HEK293 (cell line): ENCODE data around the gene TAS1R1.

Experiments
- CTCF ChIP-seq: fragments of 450-650 bp; formaldehyde crosslinking; IDR thresholded peaks from 2 replicates; pipeline ENCODE4 v1.5.1; 2016; ENCODE audit warnings: missing biosample characterization, missing genetic modification characterization
- GLIS1 ChIP-seq: fragments of 450-650 bp; formaldehyde crosslinking; IDR thresholded peaks from 2 replicates; pipeline ENCODE4 v1.5.1; 2016; ENCODE audit warnings: missing biosample characterization, missing genetic modification characterization
- INSM2 ChIP-seq: fragments of 450-650 bp; formaldehyde crosslinking; IDR thresholded peaks from 2 replicates; pipeline ENCODE4 v1.5.1; 2016; ENCODE audit warnings: missing biosample characterization, missing genetic modification characterization
- KLF16 ChIP-seq: fragments of 450-650 bp; formaldehyde crosslinking; IDR thresholded peaks from 2 replicates; pipeline ENCODE4 v1.5.1; 2017; ENCODE audit warnings: missing biosample characterization, missing genetic modification characterization
- MEIS1 ChIP-seq: sonication (generic); formaldehyde crosslinking; IDR thresholded peaks from 2 replicates; pipeline ENCODE4 v1.8.1; 2022; ENCODE audit warnings: missing genetic modification reagents, mild to moderate bottlenecking, borderline replicate concordance
- YY1 ChIP-seq: fragments of 450-650 bp; formaldehyde crosslinking; IDR thresholded peaks from 2 replicates; pipeline ENCODE4 v1.5.1; 2018; ENCODE audit warnings: missing biosample characterization, missing genetic modification characterization
- ZBTB11 ChIP-seq: fragments of 450-650 bp; formaldehyde crosslinking; conservative IDR thresholded peaks from 2 replicates; pipeline ENCODE4 v1.5.1; 2016; ENCODE audit warnings: low read depth, missing biosample characterization, missing genetic modification characterization
- ZBTB20 ChIP-seq: fragments of 450-650 bp; formaldehyde crosslinking; IDR thresholded peaks from 2 replicates; pipeline ENCODE4 v1.5.1; 2016; ENCODE audit warnings: missing biosample characterization, missing genetic modification characterization
- ZBTB7A ChIP-seq: fragments of 450-650 bp; formaldehyde crosslinking; IDR thresholded peaks from 2 replicates; pipeline ENCODE4 v1.5.1; 2016; ENCODE audit warnings: low read depth, missing biosample characterization, missing genetic modification characterization
- ZNF121 ChIP-seq: fragments of 450-650 bp; formaldehyde crosslinking; IDR thresholded peaks from 2 replicates; pipeline ENCODE4 v1.5.1; 2016; ENCODE audit warnings: missing biosample characterization, missing genetic modification characterization
- ZNF19 ChIP-seq: fragments of 450-650 bp; formaldehyde crosslinking; IDR thresholded peaks from 2 replicates; pipeline ENCODE4; 2016; ENCODE audit warnings: missing biosample characterization, missing genetic modification characterization, low read depth
- ZNF23 ChIP-seq: fragments of 450-650 bp; formaldehyde crosslinking; IDR thresholded peaks from 2 replicates; pipeline ENCODE4 v1.5.1; 2016; ENCODE audit warnings: missing biosample characterization, missing genetic modification characterization, borderline replicate concordance
- ZNF266 ChIP-seq: fragments of 450-650 bp; formaldehyde crosslinking; IDR thresholded peaks from 2 replicates; pipeline ENCODE4 v1.5.1; 2016; ENCODE audit warnings: missing biosample characterization, missing genetic modification characterization, low read depth
- ZNF350 ChIP-seq: fragments of 450-650 bp; formaldehyde crosslinking; IDR thresholded peaks from 2 replicates; pipeline ENCODE4 v1.5.0; 2017; ENCODE audit warnings: missing biosample characterization, mild to moderate bottlenecking, missing genetic modification characterization
- ZNF423 ChIP-seq: fragments of 450-650 bp; formaldehyde crosslinking; IDR thresholded peaks from 2 replicates; pipeline ENCODE4 v1.5.1; 2016; ENCODE audit warnings: missing biosample characterization, missing genetic modification characterization
- ZNF501 ChIP-seq: fragments of 450-650 bp; formaldehyde crosslinking; IDR thresholded peaks from 2 replicates; pipeline ENCODE4 v1.5.1; 2016; ENCODE audit warnings: missing biosample characterization, missing genetic modification characterization
- ZNF548 ChIP-seq: fragments of 450-650 bp; formaldehyde crosslinking; IDR thresholded peaks from 2 replicates; pipeline ENCODE4 v1.5.1; 2016; ENCODE audit warnings: missing biosample characterization, missing genetic modification characterization
- ZNF571 ChIP-seq: fragments of 450-650 bp; formaldehyde crosslinking; IDR thresholded peaks from 2 replicates; pipeline ENCODE4 v1.5.0; 2017; ENCODE audit warnings: missing biosample characterization, missing genetic modification characterization
- ZNF580 ChIP-seq: fragments of 450-650 bp; formaldehyde crosslinking; IDR thresholded peaks from 2 replicates; pipeline ENCODE4 v1.5.1; 2016; ENCODE audit warnings: missing biosample characterization, missing genetic modification characterization
- ZNF596 ChIP-seq: fragments of 450-650 bp; IDR thresholded peaks from 2 replicates; pipeline ENCODE4 v1.5.0; 2018; ENCODE audit warnings: missing biosample characterization, mild to moderate bottlenecking, missing genetic modification characterization, moderate library complexity
- ZNF629 ChIP-seq: fragments of 450-650 bp; formaldehyde crosslinking; IDR thresholded peaks from 2 replicates; pipeline ENCODE4 v1.5.1; 2017; ENCODE audit warnings: missing biosample characterization, missing genetic modification characterization
- ZNF660 ChIP-seq: fragments of 450-650 bp; IDR thresholded peaks from 2 replicates; pipeline ENCODE4 v1.5.1; 2018; ENCODE audit warnings: missing biosample characterization, mild to moderate bottlenecking, missing genetic modification characterization
- ZNF785 ChIP-seq: fragments of 450-650 bp; formaldehyde crosslinking; IDR thresholded peaks from 2 replicates; pipeline ENCODE4 v1.5.1; 2016; ENCODE audit warnings: missing biosample characterization, missing genetic modification characterization
- TF ChIP-seq, protein P1 (sequence below): fragments of 450-650 bp; formaldehyde crosslinking; IDR thresholded peaks from 2 replicates; pipeline ENCODE4 v1.5.1; 2016; ENCODE audit warnings: missing biosample characterization, missing genetic modification characterization, low read depth
- TF ChIP-seq, protein P2 (sequence below): IDR thresholded peaks from 2 replicates; pipeline ENCODE4 v1.6.1; 2011; ENCODE audit warnings: mild to moderate bottlenecking, low read depth, low read length, borderline replicate concordance
- TF ChIP-seq, protein P3 (sequence below): fragments of 450-650 bp; formaldehyde crosslinking; IDR thresholded peaks from 2 replicates; pipeline ENCODE4 v1.5.1; 2017; ENCODE audit warnings: missing biosample characterization, missing genetic modification characterization

TAS1R1 gene

DNA sequence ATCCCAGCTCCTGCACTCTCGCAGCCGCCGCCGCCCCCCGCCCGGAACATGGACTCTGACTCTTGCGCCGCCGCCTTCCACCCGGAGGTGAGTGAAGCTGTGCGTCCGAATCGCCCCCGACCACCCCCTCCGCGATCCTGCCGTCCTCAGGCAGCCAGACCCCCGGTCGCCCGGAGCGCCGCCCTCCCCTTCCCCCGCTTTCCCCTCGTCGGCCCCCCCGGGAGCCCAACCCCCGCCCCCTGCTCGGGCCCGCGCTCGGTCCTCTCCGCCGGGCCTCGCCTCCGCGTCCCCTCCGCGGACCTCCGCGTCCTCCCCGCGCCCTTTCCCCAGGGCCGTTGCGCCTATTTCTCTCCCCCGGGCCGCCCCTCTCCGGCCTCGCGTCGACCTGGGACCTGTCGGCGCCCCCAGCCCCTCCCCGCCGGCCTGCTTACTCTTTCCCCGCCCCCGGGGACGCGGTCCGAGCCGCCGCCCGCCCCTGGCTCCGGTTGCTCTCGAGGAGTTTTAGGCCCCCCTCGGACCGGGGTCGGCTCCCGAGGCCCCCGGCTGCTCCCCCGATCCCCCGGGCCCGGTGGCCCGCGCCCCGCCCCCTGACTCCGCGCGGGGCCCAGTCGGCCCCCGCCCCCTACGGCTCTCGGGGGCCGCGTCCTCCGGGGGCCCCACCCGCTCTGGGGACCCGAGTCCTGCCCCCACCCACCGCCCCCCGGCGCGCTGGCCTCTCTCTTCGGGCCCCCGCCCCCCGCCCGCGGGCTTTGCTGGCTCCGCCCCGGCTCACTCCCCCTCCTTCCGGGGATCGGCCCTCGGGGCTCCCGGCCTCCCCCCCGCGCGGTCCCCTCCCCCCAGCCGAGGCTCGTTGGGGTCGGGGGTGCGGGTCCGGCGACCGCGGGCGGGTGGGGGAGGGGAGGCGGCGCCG, 59.2 kb downstream of the TAS1R1 start (continued):
- no peak for TF ChIP-seq MEIS1 (CRISPR knock-in tag)
- TF ChIP-seq ZNF571: no peak
- no peak for TF ChIP-seq ZNF785
- no peak for TF ChIP-seq ZNF629 (tag by site-specific recombination)
- TF ChIP-seq ZNF23: no peak
- peak; percentile 33 for TF ChIP-seq ZBTB20 (tag by site-specific recombination)
- no peak for TF ChIP-seq ZNF266
- no peak for TF ChIP-seq KLF16 (tag by site-specific recombination)
- TF ChIP-seq ZNF596: no peak
- no peak for TF ChIP-seq ZNF19 (tag by site-specific recombination)
- TF ChIP-seq ZNF580 (tag by site-specific recombination): no peak
- no peak for TF ChIP-seq ZNF350
- 0 out of 2 replicates have a peak, but pooled peaks have one; percentile 24 for TF ChIP-seq ZBTB11 (tag by site-specific recombination)
- no peak for TF ChIP-seq ZNF548 (tag by site-specific recombination)
- TF ChIP-seq, protein P1, sequence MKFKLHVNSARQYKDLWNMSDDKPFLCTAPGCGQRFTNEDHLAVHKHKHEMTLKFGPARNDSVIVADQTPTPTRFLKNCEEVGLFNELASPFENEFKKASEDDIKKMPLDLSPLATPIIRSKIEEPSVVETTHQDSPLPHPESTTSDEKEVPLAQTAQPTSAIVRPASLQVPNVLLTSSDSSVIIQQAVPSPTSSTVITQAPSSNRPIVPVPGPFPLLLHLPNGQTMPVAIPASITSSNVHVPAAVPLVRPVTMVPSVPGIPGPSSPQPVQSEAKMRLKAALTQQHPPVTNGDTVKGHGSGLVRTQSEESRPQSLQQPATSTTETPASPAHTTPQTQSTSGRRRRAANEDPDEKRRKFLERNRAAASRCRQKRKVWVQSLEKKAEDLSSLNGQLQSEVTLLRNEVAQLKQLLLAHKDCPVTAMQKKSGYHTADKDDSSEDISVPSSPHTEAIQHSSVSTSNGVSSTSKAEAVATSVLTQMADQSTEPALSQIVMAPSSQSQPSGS (tag by site-specific recombination): no peak
- TF ChIP-seq ZNF501 (tag by site-specific recombination): no peak
- no peak for TF ChIP-seq ZNF121 (tag by site-specific recombination)
- TF ChIP-seq CTCF (tag by site-specific recombination): no peak
- TF ChIP-seq ZBTB7A: no peak
- no peak for TF ChIP-seq INSM2 (tag by site-specific recombination)
- TF ChIP-seq, protein P2, sequence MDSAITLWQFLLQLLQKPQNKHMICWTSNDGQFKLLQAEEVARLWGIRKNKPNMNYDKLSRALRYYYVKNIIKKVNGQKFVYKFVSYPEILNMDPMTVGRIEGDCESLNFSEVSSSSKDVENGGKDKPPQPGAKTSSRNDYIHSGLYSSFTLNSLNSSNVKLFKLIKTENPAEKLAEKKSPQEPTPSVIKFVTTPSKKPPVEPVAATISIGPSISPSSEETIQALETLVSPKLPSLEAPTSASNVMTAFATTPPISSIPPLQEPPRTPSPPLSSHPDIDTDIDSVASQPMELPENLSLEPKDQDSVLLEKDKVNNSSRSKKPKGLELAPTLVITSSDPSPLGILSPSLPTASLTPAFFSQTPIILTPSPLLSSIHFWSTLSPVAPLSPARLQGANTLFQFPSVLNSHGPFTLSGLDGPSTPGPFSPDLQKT: no peak
- TF ChIP-seq GLIS1 (tag by site-specific recombination): 0 out of 2 replicates have a peak, but pooled peaks have one; percentile 25
- TF ChIP-seq ZNF423 (tag by site-specific recombination): no peak
- no peak for TF ChIP-seq ZNF660
- TF ChIP-seq YY1 (tag by site-specific recombination): no peak
- TF ChIP-seq, protein P3, sequence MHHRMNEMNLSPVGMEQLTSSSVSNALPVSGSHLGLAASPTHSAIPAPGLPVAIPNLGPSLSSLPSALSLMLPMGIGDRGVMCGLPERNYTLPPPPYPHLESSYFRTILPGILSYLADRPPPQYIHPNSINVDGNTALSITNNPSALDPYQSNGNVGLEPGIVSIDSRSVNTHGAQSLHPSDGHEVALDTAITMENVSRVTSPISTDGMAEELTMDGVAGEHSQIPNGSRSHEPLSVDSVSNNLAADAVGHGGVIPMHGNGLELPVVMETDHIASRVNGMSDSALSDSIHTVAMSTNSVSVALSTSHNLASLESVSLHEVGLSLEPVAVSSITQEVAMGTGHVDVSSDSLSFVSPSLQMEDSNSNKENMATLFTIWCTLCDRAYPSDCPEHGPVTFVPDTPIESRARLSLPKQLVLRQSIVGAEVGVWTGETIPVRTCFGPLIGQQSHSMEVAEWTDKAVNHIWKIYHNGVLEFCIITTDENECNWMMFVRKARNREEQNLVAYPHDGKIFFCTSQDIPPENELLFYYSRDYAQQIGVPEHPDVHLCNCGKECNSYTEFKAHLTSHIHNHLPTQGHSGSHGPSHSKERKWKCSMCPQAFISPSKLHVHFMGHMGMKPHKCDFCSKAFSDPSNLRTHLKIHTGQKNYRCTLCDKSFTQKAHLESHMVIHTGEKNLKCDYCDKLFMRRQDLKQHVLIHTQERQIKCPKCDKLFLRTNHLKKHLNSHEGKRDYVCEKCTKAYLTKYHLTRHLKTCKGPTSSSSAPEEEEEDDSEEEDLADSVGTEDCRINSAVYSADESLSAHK: no peak
